Stimulated activated CD8-positive, alpha-beta memory T cell treated with anti-CD3 and anti-CD28 coated beads, Interleukin-7, amount 100 ng/mL, for 4 hours (primary cell): ENCODE data around the gene OR2T6.
"Not testable (repeated sequence)": the region's sequence is repeated elsewhere in the genome, so short reads cannot be mapped to it uniquely, and the experiment has no call there.

Experiments used
- DNase-seq, 2 donors: peaks; one replicate each; pipeline ENCODE4 v3.0.0-alpha.2; 2020; ENCODE audit warnings: low read depth in 2 of 2

The OR2T6 gene, protein sequence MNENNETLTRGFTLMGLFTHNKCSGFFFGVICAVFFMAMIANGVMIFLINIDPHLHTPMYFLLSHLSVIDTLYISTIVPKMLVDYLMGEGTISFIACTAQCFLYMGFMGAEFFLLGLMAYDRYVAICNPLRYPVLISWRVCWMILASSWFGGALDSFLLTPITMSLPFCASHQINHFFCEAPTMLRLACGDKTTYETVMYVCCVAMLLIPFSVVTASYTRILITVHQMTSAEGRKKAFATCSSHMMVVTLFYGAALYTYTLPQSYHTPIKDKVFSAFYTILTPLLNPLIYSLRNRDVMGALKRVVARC

DNA sequence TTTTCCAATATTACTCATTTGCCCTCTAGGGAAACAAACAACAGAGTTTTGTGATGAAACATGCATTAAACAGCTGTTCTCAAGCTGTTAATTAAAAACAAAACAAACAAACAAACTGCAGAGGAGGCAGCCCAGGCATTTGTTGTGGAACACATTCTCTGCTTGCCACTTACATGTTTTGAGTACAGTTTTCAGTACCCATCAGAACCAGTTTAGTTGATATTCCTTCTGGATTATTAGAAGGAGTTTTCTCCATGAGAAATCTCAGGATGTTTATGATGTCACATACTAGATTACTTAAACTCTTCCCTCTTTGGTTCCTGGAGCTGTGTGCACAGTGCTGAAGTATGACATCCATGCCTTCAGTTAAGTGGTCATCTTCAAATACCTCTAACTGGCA is at the start of gene OR2T6:
Gene OR2T6 (plus strand): TSS at position 301 of the 400 bp plus-strand sequence. CDS start 11,863 bp downstream, outside the sequence.
- DNase-seq: no peak

DNA sequence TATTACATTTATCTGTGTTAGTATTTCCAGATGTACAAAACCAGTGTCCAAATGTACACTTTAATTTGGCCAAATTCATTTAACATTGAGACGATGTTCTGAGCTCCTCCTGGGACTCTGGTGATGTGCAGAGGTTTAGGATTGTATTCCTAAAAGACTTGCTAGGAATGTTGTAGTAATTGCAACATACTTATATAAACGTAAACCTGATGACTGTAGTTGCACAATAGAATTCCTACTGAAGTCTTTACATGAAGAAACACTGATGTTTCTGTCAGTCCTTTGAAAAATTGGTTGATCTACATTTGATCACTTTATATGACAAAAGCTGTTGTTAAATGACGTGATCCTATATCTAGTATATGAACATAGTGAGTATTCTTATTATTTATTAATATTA is 32.1 kb upstream of the OR2T6 start:
- no peak for DNase-seq

DNA sequence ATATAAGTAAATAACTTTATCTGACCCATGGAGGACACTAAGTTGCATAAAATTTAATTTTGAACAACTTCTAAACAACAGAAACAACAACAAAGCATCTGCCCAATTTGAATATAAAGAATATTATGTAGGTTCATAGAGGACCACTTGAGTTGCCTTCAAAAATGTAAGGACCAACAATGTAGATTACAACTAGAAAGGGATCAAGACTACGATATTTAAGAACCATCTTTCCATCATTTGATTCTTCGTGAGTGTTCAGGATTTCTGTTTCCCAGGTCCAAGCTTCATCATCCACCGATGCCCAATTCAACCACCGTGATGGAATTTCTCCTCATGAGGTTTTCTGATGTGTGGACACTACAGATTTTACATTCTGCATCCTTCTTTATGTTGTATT is 27.1 kb upstream of the OR2T6 start, which contains the start of gene OR14C36:
Gene OR14C36 (plus strand): TSS at position 301 of the 400 bp plus-strand sequence. CDS start 0 bp downstream, at position 301.
- DNase-seq: no peak

DNA sequence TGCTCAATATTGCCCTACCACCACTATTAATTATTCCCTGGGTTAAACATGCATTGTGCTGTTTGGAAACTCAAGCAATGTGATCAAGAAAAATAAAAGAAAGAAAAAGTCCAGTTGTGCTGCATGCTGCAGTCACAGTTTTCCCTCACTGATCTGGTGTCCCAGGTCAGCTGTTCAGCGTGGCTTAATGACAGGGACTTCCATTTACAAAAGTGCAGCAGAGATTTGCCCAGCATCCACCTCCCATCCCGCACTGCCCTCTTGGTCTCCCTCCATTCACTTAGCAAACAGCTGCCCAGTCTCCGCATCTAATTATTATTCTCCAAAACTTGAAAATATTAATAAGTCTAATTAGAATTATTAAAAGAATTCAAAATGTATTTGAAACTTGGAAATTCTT is 16.1 kb upstream of the OR2T6 start:
- no peak for DNase-seq

DNA sequence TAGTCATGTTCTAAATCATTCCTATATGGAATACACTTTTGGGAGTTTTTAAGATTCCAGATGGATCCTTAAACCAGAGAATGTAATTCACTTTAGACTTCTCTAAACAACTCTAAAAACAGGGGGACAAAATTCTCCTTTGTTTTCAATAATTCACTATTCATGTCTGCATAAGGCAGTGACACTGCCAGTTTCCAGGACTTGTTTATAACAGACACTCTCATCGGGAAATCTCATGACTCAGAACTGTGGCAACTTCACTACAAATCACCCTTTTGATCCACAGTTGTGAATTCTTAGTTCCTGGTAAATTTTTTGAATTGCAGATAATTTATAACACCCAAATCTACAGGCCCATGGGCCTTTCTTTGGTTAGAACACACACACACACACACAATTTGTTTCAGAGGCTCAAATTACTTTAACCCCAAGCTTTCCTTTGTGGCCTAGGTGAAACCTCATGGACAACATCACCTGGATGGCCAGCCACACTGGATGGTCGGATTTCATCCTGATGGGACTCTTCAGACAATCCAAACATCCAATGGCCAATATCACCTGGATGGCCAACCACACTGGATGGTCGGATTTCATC is 14.3 kb upstream of the OR2T6 start, which contains the start of gene OR2T4:
Gene OR2T4 (plus strand): TSS at position 545 of the 595 bp plus-strand sequence. CDS start 0 bp downstream, at position 545.
- DNase-seq: no peak

DNA sequence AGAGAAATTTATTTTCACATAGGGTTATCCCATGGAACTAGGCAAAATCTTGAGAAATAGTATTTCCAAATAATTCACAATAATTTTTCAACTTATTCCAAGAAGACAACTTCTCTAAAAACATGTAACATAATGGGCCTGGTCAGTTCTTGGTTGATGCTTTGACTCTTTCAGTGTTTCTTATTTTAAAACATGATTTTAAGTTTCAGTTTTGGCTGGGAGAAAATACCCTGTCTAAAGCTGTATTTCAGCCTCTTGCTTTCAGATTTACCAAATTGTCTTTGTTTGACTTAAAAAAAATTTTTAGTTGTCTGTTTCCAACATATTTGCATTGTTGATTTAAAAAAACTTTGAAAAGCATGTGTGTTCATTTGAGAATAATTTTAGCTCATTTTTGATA is 8.9 kb upstream of the OR2T6 start:
- no peak for DNase-seq

DNA sequence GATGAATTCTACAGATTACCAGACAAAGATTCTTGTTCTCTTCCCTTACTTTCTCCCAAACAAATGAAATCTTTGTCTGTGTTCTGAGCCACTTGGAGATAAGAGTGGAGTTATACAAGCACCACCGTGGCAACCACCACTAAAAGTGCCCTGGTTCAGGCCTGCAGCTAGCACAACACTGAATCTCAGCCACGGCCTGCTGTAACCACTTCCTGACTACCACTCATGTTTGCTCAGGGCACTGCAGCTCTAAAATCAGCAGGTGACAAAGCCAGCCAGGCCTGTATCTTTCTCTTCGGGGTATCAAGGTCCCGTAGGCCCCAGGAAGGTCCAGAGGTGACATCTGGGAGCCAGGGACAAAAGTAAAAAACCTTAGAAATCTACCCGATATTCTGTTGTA is 3.2 kb upstream of the OR2T6 start:
- DNase-seq: no peak

DNA sequence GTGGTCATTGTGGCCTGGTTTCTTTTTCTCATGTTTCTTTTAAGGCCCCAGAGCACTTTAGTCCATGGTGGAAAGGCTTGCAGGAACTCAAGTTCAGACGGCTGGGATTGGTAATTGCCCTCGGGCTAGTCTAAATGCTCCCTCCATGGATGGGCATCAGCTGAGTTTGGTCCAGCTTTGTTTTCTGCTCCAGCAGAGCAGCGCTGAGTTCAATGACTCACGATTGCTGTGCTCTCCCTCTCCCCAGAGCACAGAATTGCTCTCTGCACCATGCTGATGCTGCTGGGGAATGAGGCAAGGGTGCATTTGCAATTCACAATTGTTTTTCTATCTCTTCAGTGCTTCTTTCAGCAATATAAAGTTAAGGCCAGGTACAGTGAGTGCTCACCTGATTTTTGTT is 1.8 kb upstream of the OR2T6 start:
- DNase-seq: no peak

DNA sequence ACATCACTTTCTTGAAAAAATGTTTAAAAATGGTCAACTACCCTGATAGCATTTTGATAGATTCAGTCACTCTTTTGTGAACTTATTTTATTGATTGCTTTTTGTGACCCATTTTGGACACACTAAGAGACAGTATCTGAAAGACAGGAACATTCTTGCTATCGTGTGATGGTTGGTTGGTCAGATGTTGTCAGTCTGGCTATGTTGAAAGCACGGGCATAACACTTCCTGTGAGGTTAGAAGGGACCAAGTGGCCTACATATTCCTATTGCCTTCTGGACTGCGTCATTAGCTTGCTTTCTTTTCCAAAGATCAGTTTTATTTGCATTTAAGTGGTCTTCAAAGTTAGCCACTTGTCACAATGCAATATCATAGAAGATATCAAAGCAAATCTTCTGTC is 1.4 kb downstream of the OR2T6 start:
- no peak for DNase-seq

DNA sequence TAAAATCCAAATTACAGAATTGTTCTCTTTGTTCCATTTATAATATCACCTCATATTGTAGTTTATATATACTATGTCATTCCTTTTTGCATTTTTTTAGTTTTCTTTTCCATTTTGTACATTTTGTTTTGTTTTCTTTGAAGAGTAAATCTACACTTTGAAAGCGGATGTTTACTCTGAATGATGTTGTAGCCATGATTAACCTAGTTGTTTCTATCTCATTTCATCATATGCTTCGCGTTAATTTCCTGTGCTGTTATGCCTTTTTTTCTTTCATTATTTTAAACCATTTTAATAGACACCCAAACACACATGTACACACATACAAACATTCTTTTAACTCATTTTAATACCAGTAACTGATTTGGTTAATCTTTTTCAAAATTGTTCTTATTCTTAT is 5.3 kb downstream of the OR2T6 start:
- no peak for DNase-seq

DNA sequence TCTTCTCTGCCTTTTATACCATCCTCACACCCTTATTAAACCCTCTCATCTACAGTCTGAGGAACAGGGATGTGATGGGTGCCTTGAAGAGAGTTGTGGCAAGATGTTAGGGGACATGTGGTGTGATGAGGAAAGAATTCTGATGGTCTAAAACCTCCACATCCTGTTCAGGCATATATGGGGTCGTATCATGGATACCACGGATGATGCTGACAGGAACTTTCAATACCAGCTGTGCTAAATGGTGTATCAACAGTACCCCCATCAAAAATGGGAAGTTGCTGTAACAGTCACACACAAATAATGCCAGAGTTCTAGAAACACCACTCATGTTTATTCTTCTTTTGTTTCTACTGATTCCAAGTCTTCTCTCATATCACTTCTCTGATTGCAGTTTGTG is 12.9 kb downstream of the OR2T6 start:
- no peak for DNase-seq

DNA sequence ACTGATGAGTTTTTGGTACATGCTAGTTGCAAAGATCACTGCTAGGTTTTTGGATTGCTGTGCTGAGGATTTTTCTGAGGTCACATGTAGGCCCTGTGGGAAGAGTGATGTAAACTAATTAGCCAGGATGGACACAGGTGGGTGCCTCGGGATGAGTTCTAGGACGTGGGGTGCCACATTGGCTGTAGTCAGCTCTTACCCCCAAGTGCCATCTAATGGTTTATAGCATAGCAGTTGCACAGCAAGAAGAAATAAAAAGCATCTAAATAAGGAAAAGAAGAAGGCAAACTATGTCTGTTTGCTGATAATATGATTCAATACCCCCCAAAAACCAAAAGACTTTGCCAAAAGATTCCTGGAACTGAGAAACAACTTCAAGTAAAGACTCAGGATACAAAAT is 17.5 kb downstream of the OR2T6 start:
- DNase-seq: no peak

DNA sequence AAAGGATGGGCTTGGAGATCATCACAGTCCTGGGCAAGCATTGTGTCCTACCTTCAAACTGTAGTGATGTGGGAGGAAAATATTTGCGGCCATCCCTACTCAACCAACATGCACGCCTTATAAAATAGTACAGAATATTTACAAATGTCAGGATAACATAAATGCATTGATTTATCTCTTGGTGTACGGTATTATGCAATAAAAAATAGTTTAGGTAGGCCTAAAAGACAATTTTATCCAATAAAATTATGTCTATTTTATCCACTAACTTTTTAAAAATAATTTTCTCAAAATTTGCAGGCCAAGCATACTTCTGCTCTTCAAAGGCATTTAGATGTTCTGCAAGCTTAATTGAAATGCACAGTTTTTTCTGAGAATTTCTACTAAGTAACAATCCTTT is 27.2 kb downstream of the OR2T6 start, which contains the start of gene OR2T1:
Gene OR2T1 (plus strand): TSS at position 301 of the 400 bp plus-strand sequence. CDS start 3,100 bp downstream, outside the sequence.
- no peak for DNase-seq

DNA sequence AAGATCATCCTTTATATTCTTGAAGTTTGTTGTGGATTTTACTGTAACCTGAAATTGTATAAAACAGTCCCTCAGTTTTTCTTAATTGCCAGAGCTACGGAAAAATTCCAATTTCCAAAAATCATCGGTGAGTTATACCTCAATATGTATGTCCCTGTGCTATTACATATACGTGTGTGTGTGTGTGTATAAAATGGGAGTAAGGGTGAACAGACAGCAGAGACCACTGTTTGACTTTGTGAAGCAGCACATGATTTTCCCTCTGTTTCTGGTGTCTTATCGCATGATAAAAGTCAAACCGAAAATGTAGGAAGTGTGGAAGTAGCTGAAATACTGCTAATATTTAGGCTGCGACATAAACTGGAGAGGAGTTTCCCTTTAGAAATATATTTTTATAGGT is 28.5 kb downstream of the OR2T6 start:
- DNase-seq: no peak

DNA sequence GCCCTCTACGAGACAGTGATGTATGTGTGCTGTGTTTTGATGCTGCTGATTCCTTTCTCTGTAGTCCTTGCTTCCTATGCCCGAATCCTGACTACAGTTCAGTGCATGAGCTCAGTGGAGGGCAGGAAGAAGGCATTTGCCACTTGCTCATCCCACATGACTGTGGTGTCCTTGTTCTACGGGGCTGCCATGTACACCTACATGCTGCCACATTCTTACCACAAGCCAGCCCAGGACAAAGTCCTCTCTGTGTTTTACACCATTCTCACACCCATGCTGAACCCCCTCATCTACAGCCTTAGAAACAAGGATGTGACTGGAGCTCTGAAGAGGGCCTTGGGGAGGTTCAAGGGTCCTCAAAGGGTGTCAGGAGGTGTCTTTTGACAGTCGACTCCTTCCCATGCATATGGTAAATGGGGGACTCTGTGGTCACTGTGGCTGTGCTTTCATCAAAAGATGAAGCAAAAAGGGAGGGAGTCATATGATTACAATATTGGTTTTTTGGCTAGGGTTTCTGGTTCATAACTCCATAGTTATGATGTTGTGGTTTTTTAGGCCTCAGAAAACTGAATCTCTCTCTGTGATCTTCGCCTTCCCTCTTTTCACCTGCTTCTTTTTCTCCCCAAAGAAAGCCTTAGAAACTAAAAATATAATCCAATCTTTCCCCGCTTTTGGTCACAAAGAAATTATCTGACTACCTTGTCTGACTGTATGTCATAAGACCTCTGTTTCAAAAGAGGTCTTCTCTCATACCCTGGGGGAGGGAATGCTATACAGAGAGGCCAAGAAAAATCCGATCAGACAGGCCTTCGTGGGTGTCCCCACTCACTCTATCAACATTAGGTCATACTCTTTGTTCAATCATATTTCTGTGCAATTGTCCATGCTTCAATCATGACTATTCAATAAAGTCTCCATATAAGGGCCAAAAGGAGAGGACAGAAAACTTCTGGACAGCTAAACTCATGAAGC is 31.5 kb downstream of the OR2T6 start:
- DNase-seq: no peak

DNA sequence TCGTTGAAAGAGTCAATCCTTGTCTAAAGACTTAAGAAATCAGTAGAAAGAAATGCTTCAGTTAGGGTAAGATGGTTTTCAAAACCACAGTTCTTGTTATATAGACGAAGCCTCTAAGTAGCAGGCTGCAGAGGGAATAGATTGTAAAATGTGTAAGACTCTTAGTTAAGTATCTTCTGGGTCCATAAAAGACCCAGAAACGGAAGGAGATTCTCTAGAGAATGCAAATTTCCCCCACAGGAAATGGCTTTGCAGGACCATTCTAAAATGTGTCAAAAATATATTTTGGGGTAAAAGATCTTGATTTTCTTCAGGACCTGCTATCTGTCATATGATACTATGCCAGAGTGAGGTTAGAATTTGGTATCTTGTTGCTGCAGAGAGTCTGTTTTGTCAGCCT is 40.7 kb downstream of the OR2T6 start:
- no peak for DNase-seq

DNA sequence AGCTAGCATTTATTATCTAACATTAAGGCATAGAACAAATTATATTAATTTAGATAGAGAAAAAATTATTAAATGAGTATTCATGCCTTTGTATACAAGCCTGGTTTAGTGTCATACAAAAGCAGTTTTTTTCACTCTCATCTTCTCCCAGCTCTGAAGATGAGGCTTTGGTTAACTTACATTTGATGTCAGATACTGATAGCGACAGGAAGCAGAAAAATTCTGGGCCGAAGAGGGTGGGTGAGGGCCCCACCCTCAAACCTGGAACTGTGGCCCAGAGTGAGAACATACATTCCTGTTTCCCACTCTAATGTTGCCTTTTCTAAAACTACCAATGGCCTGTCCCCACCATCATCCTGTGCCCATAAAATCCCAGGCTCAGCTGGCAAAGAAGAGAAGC is 42.3 kb downstream of the OR2T6 start:
- no peak for DNase-seq

DNA sequence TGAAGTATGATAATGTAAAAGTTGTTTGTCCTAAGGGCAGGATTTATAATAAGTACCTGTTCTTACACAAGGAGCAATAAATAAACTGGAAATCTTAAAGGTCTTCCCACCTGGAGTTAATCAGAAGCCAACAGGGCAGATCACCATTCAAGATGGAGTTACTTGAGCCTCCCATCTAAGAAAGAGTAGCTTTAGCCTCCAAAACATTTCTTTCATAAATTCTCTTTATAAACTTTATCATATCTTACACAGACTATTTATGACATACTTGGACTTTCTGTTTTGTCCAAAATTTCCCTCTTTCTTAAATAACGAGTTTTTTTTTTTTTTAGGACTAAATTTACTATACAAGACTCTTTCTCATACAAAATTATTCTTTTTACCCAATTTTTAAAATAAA is 45.8 kb downstream of the OR2T6 start:
- no peak for DNase-seq

DNA sequence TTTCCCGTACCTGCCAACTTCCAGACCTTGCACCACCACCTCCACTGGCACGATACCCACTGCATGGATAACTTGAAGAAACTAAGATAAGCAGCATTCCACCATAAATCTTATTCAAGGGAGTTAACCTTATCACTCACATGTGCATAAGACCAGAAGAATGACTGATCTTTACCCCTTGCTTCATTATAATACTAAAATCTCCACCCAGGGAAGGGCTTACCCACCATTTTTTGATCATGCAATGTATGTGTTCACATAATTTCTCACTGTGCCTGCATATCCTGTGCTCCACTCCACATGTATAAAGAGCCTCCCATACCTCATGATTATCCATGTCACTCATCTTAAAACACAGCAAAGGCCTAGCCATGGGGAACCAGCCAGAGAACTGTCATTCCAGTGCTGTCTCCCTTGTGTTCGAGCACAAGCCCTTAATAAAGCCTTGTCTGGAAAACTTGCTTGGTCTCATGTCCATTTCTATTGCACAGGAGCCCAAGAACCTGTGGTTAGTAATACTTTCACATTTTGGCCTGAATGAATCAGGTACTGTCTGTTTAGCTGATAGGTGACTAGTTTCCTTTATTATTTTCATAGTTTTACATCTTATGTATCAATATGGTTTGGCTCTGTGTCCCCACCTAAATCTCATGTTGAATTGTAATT is 52.1 kb downstream of the OR2T6 start:
- not testable (repeated sequence) for DNase-seq

DNA sequence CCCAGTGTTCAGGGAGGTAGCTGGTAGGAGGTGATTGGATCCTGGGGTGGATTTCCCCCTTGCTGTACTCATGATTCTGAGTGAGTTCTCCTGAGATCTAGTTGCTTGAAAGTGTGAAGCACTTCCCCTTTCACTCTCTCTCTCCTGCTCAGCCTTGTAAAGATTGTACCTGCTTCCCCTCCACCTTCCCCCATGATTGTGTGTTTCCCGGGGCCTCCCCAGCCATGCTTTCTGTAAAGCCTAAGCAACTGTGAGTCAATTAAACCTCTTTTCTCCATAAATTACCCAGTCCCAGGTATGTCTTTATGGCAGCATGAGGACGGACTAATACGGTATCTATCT is 52.6 kb downstream of the OR2T6 start:
- not testable (repeated sequence) for DNase-seq

DNA sequence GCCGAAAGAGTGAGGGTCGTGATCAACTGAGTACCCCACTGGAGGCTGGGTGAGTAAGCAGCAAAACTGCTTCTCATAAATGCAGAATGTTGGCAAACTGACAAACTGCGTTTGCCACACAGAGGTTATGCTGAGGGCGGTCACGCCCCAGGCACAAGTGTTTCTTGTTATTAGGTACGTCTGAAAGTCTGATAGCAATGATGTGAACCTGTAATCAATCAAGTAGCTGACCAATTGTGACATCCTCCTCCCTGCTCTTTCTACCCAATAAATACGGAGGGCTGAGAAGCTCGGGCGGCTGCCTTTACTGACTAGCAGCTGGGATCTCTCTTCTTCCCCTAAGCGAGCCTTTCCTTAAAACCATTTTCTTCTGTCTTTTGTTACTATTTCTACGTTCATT is 56.1 kb downstream of the OR2T6 start:
- not testable (repeated sequence) for DNase-seq

DNA sequence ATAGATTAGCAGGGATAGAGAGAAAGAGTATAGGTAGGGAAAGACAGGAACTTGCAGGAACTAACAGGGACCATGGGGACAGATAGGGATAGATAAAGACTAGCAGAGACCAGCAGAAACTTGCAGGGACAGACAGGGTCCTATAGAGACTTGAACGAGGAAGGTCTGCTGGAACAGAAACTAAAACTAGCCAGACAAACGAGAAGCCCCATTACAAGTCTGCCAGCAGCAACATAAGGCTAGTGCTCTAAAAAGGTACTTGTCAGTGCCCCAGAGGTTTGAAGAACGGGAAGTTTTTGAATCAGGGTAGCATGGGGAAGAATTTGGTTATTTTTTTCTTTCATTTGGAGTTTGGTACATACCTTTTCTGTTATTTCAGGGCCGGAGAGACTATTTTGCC is 56.7 kb downstream of the OR2T6 start:
- DNase-seq: not testable (repeated sequence)
